Transverse colon (tissue), 4 donors: Measurements from ENCODE around the gene IGFBP1. TPM values are rescaled to one million over a fixed set of nuclear protein-coding genes. Genes with fewer than 3 reads are reported as not detected.

Source experiments
- DNase-seq: peaks from one replicate; pipeline ENCODE4 v3.0.0-alpha.2; 2019
- H3K27ac ChIP-seq, 4 donors: fragments of 200-600 bp; sonication (generic); 2 replicates each; pipeline ENCODE4 v1.5.1; 2016 to 2018; ENCODE audit warnings: inconsistent platforms in 4 of 4
- H3K27me3 ChIP-seq: fragments of 200-600 bp; sonication (generic); 2 replicates; pipeline ENCODE4 v1.5.1; 2017; ENCODE audit warnings: inconsistent platforms
- H3K36me3 ChIP-seq, 4 donors: fragments of 200-600 bp; sonication (generic); 2 replicates each; pipeline ENCODE4 v1.5.1; 2017 to 2019; ENCODE audit warnings: inconsistent platforms in 4 of 4
- H3K4me1 ChIP-seq, 4 donors: fragments of 200-600 bp; sonication (generic); 2 replicates each; pipeline ENCODE4 v1.5.1; 2017 to 2020; ENCODE audit warnings: inconsistent platforms in 4 of 4
- H3K4me3 ChIP-seq, 4 donors: fragments of 200-600 bp; sonication (generic); 1 replicate in 1 of 4; 2 replicates in 3 of 4; pipeline versions ENCODE4 v1.5.1 to v1.6.1; 2017 to 2019; ENCODE audit warnings: inconsistent platforms in 4 of 4
- H3K9me3 ChIP-seq, 2 donors: fragments of 200-600 bp; sonication (generic); 2 replicates each; pipeline ENCODE4 v1.5.1; 2017 to 2019; ENCODE audit warnings: inconsistent platforms in 2 of 2
- EP300 ChIP-seq: sonication (generic); formaldehyde crosslinking; IDR thresholded peaks from one replicate; pipeline ENCODE4 v1.6.1; 2017; ENCODE audit warnings: antibody characterized with exemption, low read depth
- POLR2A ChIP-seq: fragments of 450-650 bp; IDR thresholded peaks from one replicate; pipeline ENCODE4 v1.6.1; 2016; ENCODE audit warnings: antibody characterized with exemption, mild to moderate bottlenecking, moderate library complexity
- POLR2AphosphoS5 ChIP-seq, 3 donors: sonication (generic); formaldehyde crosslinking; IDR thresholded peaks; one replicate each; pipeline ENCODE4 v1.6.1; 2016; ENCODE audit warnings: antibody characterized with exemption in 3 of 3
- WGBS, 2 donors: methylation state at CpG; one replicate each; pipeline ENCODE4 v1.1.5; 2018; ENCODE audit warnings: low coverage in 1 of 2; 5-methylcytosine and 5-hydroxymethylcytosine counted together
- in situ Hi-C, 4 donors: fragments of 200-750 bp; cut with MboI; loops; one replicate each; pipeline versions ENCODE4 v1.15.0 to v1.15.1; 2017; ENCODE audit warnings: low sequenced_read_pairs in 3 of 4, low pct_ligation_motif_present in 1 of 4, low pct_unique_long_range_greater_than_20kb in 1 of 4
- intact Hi-C: fragments of 100-400 bp; cut with DNase I; formaldehyde crosslinking; loops from one replicate; pipeline ENCODE4 v1.15.1; 2023; ENCODE audit warnings: low total_unique reads
- total RNA-seq, 4 donors: library from RNA; depleted of rRNA; stranded (reverse); fragments of >200 nt; gene quantifications; one replicate each; pipeline ENCODE4 v1.1.0, GENCODE V29; 2016
- TF ChIP-seq, protein P1 (sequence below), 5 experiments: fragments of 200-600 bp in 3 of 5; fragments of 450-650 bp in 2 of 5; sonication (generic) in 3 of 5; IDR thresholded peaks; 1 replicate in 2 of 5; 2 replicates in 3 of 5; pipeline ENCODE4 v1.5.1; 2016 to 2017; ENCODE audit warnings: antibody characterized with exemption in 5 of 5, inconsistent platforms in 3 of 5, mild to moderate bottlenecking in 2 of 5, moderate library complexity in 1 of 5

The IGFBP1 gene
- total RNA-seq, 4 donors from 2014 or later = not detected

DNA sequence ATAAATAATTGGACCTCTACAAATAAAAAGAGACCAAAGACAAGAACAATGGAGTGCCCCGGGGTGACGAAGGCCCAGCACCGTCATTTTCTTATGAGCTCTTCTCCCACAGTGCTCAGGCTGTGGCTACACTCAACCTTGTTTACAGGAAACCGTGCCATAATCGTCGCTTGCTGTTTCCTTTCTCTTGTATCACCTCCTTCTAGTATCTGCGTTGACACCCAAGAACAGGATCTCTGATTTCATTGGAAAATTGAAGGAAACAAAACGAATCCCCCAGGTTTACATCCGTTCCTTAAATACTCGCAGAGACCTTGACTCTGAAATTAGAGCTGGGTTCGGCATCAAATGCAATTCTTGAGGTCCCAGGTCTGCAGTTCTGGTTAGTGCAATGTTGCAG, 34.5 kb downstream of the IGFBP1 start:
- in situ Hi-C loops (loop anchor here in 3 of 4 donors (5.0 to 25.0 kb wide), 5 partner anchors 429 to 1264 kb away; no protein-coding TSS in a partner anchor), intact Hi-C loops (loop anchor here (2.0 kb wide), 1 partner anchor 1168 kb away; no protein-coding TSS in a partner anchor)
- Histone ChIP-seq H3K4me1 (peaks cover 0 to 27% (median 19%) of the 10 kb centered on the region in 4 donors), H3K27me3 (peaks cover 59% of the 10 kb centered on the region), H3K9me3 (no peaks in the 10 kb centered on the region), H3K27ac (peak overlapping the region; percentile 7 to 76 (median 40)), H3K4me3 (peak overlapping the region in 2 of 4 donors; percentile 2 to 58), H3K36me3 (no peaks in the 10 kb centered on the region)
- no peak for DNase-seq
- WGBS, 2 donors = 7 to 11% methylated on average over 10 to 11 of the region's 11 CpGs
- no peak for TF ChIP-seq EP300
- no peak for TF ChIP-seq POLR2AphosphoS5 (IDR thresholded peaks at IDR 0.05)
- TF ChIP-seq, protein P1, sequence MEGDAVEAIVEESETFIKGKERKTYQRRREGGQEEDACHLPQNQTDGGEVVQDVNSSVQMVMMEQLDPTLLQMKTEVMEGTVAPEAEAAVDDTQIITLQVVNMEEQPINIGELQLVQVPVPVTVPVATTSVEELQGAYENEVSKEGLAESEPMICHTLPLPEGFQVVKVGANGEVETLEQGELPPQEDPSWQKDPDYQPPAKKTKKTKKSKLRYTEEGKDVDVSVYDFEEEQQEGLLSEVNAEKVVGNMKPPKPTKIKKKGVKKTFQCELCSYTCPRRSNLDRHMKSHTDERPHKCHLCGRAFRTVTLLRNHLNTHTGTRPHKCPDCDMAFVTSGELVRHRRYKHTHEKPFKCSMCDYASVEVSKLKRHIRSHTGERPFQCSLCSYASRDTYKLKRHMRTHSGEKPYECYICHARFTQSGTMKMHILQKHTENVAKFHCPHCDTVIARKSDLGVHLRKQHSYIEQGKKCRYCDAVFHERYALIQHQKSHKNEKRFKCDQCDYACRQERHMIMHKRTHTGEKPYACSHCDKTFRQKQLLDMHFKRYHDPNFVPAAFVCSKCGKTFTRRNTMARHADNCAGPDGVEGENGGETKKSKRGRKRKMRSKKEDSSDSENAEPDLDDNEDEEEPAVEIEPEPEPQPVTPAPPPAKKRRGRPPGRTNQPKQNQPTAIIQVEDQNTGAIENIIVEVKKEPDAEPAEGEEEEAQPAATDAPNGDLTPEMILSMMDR (IDR thresholded peaks at IDR 0.05) = no peak
- no peak for TF ChIP-seq POLR2A

DNA sequence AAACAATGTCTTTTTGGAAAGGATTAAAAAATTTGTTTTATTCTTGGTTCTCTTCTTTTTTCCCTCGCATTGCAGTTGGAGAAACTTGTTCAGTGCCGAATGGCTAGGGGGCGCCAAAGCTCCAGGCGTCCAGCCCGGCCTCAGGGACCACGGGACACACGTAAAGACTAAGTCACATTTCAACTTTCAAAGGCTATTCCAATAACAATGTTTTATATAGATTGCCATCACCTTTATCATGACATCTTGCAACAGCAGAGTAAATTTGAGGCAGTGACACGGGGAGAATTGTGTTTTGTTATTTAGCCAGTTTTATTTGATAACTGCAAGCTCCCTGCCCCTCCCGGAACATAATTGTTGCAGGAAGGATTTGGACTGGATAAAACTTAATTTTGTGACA, 35.0 kb downstream of the IGFBP1 start:
- 6% methylated on average over 9 of the region's 9 CpGs for WGBS, 2 donors

DNA sequence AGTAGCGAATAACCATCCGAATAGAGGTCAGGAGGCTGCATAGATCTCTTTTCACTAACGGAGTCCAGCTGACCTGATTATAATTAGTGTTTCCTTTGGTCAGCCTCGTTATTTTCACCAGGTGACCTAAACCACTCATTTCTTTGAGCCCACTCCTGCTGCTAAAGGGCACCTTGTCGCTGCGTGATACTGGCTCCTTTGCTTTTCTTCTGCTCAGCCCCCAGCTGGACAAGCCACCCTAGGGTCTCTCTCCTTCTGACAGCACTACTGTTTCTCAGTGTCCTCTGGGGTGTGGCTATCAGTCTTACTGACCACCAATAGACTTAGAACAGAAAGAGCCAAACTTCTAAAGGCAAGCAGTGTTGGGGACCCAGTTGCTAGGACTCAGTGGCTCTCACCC, 35.5 kb downstream of the IGFBP1 start:
- Histone ChIP-seq H3K4me1 (peaks cover 0 to 27% (median 19%) of the 10 kb centered on the region in 4 donors), H3K4me3 (no peak overlapping the region), H3K9me3 (no peaks in the 10 kb centered on the region), H3K36me3 (no peaks in the 10 kb centered on the region), H3K27me3 (peaks cover 49% of the 10 kb centered on the region), H3K27ac (no peak overlapping the region)
- intact Hi-C loops (loop anchor here (2.0 kb wide), 1 partner anchor 1167 kb away; no protein-coding TSS in a partner anchor), in situ Hi-C loops (loop anchor here in 3 of 4 donors (5.0 to 25.0 kb wide), 5 partner anchors 428 to 1263 kb away; no protein-coding TSS in a partner anchor)
- TF ChIP-seq EP300 = no peak
- 69 to 73% methylated on average over 6 of the region's 6 CpGs for WGBS, 2 donors
- no peak for DNase-seq

More for the DNA sequence above, 35.0 kb downstream of the IGFBP1 start:
- TF ChIP-seq, protein P1 (IDR thresholded peaks at IDR 0.05) = peak; percentile 69 to 84 (median 80)
- TF ChIP-seq POLR2A (no peak), POLR2AphosphoS5 (IDR thresholded peaks at IDR 0.05) (no peak)
- Histone ChIP-seq H3K9me3 (no peaks in the 10 kb centered on the region), H3K36me3 (no peaks in the 10 kb centered on the region), H3K27ac (peak overlapping the region in 3 of 4 donors; percentile 7 to 76 (median 30)), H3K27me3 (peaks cover 54% of the 10 kb centered on the region), H3K4me1 (peaks cover 0 to 27% (median 19%) of the 10 kb centered on the region in 4 donors), H3K4me3 (no peak overlapping the region)
- intact Hi-C loops = loop anchor here (2.0 kb wide), 1 partner anchor 1168 kb away; no protein-coding TSS in a partner anchor
- in situ Hi-C loops = loop anchor here in 3 of 4 donors (5.0 to 25.0 kb wide), 5 partner anchors 429 to 1264 kb away; no protein-coding TSS in a partner anchor
- peak; percentile 64 for DNase-seq

DNA sequence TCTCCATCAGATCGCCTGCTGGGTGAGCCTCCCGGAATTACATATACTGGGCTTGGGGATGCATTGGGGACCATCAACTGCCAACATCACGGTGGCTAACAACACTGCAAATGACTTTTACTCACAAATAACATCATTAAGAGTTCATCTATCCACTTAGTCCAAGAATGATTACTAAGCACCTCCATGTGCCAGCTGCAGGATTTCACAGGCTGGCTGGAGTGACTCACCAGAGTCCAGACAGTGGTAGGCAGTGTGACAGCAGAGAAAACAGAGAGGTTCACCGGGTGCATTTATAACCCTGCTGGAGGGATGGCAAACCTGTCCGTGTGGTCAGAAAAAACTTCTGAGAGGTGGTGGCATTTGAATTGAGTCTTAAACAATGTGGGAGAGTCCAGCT, 36.0 kb downstream of the IGFBP1 start:
- 11 to 60% methylated on average over 2 to 5 of the region's 5 CpGs for WGBS, 2 donors
- in situ Hi-C loops = loop anchor here in 3 of 4 donors (5.0 to 25.0 kb wide), 5 partner anchors 428 to 1263 kb away; no protein-coding TSS in a partner anchor
- Histone ChIP-seq H3K36me3 (no peaks in the 10 kb centered on the region), H3K4me1 (peaks cover 0 to 27% (median 19%) of the 10 kb centered on the region in 4 donors), H3K27me3 (peaks cover 44% of the 10 kb centered on the region), H3K27ac (no peak overlapping the region), H3K9me3 (no peaks in the 10 kb centered on the region), H3K4me3 (no peak overlapping the region)
- intact Hi-C loops = no loop called here
- DNase-seq = no peak
- no peak for TF ChIP-seq EP300

DNA sequence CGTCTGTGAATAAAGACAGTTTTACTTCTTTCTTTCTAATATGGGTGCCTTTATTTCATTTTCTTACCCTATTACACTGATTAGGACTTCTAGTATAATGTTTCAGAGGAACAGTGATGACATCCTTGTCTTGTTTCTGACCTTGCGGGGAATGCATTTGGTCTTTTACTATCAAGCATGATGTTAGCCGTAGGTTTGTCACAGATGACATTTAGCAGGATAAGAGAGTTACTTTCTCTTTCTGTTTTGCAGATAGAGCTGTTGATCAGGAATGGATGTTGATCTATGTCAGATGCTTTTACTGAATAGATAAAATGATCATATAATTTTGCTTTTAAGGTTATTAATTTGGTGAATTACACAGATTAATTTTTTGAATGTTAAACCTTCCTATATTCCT, 39.4 kb downstream of the IGFBP1 start:
- intact Hi-C loops (no loop called here), in situ Hi-C loops (loop anchor here (5.0 to 10.0 kb wide), 4 partner anchors 427 to 1257 kb away; no protein-coding TSS in a partner anchor)
- TF ChIP-seq POLR2AphosphoS5 (IDR thresholded peaks at IDR 0.05) (no peak), EP300 (no peak), POLR2A (no peak)
- TF ChIP-seq, protein P1 (IDR thresholded peaks at IDR 0.05) = no peak
- Histone ChIP-seq H3K27ac (no peak overlapping the region), H3K4me1 (peaks cover 0 to 3% (median 0%) of the 10 kb centered on the region in 4 donors), H3K36me3 (no peaks in the 10 kb centered on the region), H3K4me3 (no peak overlapping the region), H3K27me3 (peaks cover 10% of the 10 kb centered on the region), H3K9me3 (peaks cover 0 to 4% of the 10 kb centered on the region in 2 donors)
- no peak for DNase-seq
- WGBS, 2 donors = 73 to 93% methylated on average over 2 to 3 of the region's 3 CpGs
